SK-N-MC (cell line): ENCODE measurements around the gene CRYGC.
"Not testable (repeated sequence)": the region's sequence is repeated elsewhere in the genome, so short reads cannot be mapped to it uniquely, and the experiment has no call there.

ENCODE experiments used
- EZH2 ChIP-seq: fragments of 200-600 bp; sonication (generic); IDR thresholded peaks from one replicate; pipeline ENCODE4 v1.6.1; 2017; ENCODE audit warnings: antibody characterized with exemption
- POLR2AphosphoS5 ChIP-seq: IDR thresholded peaks from 2 replicates; pipeline ENCODE4 v1.6.1; 2012; ENCODE audit warnings: mild to moderate bottlenecking, low read depth, low read length, borderline replicate concordance

DNA sequence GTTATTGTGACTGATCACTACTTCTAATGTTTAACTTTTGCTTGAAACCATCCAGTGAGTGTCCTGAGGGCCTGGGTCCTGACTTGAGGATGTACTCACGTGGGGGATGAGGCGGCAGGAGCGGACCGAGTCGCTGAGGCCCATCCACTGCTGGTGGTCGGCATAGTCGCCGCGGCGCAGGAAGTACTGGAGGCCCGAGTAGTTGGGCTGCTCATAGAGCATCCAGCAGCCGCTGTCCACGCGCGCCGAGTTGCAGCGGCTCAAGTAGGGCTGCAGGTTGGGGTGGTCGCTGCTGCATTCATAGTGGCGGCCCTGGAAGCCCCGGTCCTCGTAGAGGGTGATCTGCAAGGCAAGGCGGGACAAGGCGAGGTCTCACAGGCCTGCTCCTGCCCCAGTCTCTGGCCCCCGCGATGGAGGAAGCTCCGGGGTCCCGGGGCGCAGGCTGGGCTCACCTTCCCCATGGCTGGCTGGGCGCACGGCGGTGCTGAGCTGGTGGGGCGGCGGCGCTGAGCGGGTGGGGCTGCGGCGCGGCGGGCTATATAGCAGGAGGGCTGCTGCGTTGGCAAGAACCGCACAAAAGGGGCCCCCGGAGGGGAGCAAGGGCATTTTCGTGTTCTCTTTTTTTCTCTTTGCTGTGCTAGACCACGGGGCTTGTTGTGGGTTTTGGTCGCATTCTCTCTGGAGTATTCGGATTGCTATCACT lies 5.5 kb downstream of the CRYGC start, which contains the start of gene CRYGD:
- TF ChIP-seq POLR2AphosphoS5, EZH2: not testable (repeated sequence)
